ENCODE data around the gene SCO1.
A peak's percentile ranks its signal among the peaks of the same experiment; 100 is the strongest.
"Not testable (repeated sequence)": the region's sequence is repeated elsewhere in the genome, so short reads cannot be mapped to it uniquely, and the experiment has no call there.

SCO1 gene

GRCh38 chr17:10697092-10698081 lies at the start of gene SCO1, which contains the start of gene ADPRM:
Gene SCO1, minus strand, starts transcription at chr17:10697533. Its CDS starts 26 bp downstream, at chr17:10697507.
Gene ADPRM, plus strand, starts transcription at chr17:10697594. Its CDS starts 7,333 bp downstream, at chr17:10704927.
- peak; percentile 90 for DNase-seq

- DNase-seq = no peak
Measured at GRCh38 chr17:10745231-10745630, 47.9 kb upstream of the SCO1 start.

- no peak for DNase-seq
Measured at GRCh38 chr17:10744501-10745000, 47.2 kb upstream of the SCO1 start.

- no peak for DNase-seq
Measured at GRCh38 chr17:10743316-10744009, 46.1 kb upstream of the SCO1 start.

GRCh38 chr17:10742431-10742830 lies 45.1 kb upstream of the SCO1 start:
- no peak for DNase-seq

GRCh38 chr17:10741416-10742135 lies 44.2 kb upstream of the SCO1 start:
- no peak for DNase-seq

GRCh38 chr17:10739386-10739785 lies 42.1 kb upstream of the SCO1 start:
- no peak for DNase-seq

- DNase-seq = no peak
Measured at GRCh38 chr17:10738521-10739258, 41.4 kb upstream of the SCO1 start.

- DNase-seq = no peak
Measured at GRCh38 chr17:10737736-10738135, 40.4 kb upstream of the SCO1 start.

- peak; percentile 7 for DNase-seq
Measured at GRCh38 chr17:10737168-10737622, 39.9 kb upstream of the SCO1 start.

- no peak for DNase-seq
Measured at GRCh38 chr17:10735821-10736220, 38.5 kb upstream of the SCO1 start.

- DNase-seq = no peak
Measured at GRCh38 chr17:10735251-10735650, 37.9 kb upstream of the SCO1 start.

- no peak for DNase-seq
Measured at GRCh38 chr17:10733666-10734065, 36.3 kb upstream of the SCO1 start.

- not testable (repeated sequence) for DNase-seq
Measured at GRCh38 chr17:10732121-10732520, 34.8 kb upstream of the SCO1 start.

- no peak for DNase-seq
Measured at GRCh38 chr17:10731408-10731879, 34.1 kb upstream of the SCO1 start.

GRCh38 chr17:10730247-10730646 lies 32.9 kb upstream of the SCO1 start:
- not testable (repeated sequence) for DNase-seq

GRCh38 chr17:10729334-10730193 lies 32.2 kb upstream of the SCO1 start, which contains the start of gene TMEM220:
Gene TMEM220, minus strand, starts transcription at chr17:10730023. Its CDS starts 172 bp downstream, at chr17:10729851.
- peak; percentile 46 for DNase-seq

GRCh38 chr17:10728331-10728892 lies 31.1 kb upstream of the SCO1 start:
- no peak for DNase-seq

GRCh38 chr17:10727192-10727591 lies 29.9 kb upstream of the SCO1 start:
- DNase-seq = no peak

- DNase-seq = no peak
Measured at GRCh38 chr17:10726196-10726595, 28.9 kb upstream of the SCO1 start.

Measured in CD4-positive, alpha-beta T cell treated with Interferon gamma for 1 hour (primary cell).